Keratinocyte (primary cell): Measurements from ENCODE around the gene NFATC1.

Source experiments
- EZH2 ChIP-seq: IDR thresholded peaks from one replicate; pipeline ENCODE4 v1.6.1; 2012; ENCODE audit warnings: inconsistent platforms, mild to moderate bottlenecking, low read length, moderate library complexity
- TF ChIP-seq, protein P1 (sequence below), 3 experiments: IDR thresholded peaks in 1 of 3; conservative IDR thresholded peaks in 1 of 3; optimal IDR thresholded peaks in 1 of 3; 2 replicates in 2 of 3; 3 replicates in 1 of 3; pipeline versions ENCODE3 to v1.5.1; 2011; ENCODE audit warnings: low read length in 3 of 3, mild to moderate bottlenecking in 3 of 3, moderate library complexity in 2 of 3, control low read depth in 1 of 3, inconsistent platforms in 1 of 3; ENCODE audit not compliant: insufficient read depth in 2 of 3; ENCODE audit errors: extremely low read depth in 1 of 3

GRCh38 chr18:79404567-79404910, 8.8 kb downstream of the NFATC1 start:
- TF ChIP-seq, protein P1, sequence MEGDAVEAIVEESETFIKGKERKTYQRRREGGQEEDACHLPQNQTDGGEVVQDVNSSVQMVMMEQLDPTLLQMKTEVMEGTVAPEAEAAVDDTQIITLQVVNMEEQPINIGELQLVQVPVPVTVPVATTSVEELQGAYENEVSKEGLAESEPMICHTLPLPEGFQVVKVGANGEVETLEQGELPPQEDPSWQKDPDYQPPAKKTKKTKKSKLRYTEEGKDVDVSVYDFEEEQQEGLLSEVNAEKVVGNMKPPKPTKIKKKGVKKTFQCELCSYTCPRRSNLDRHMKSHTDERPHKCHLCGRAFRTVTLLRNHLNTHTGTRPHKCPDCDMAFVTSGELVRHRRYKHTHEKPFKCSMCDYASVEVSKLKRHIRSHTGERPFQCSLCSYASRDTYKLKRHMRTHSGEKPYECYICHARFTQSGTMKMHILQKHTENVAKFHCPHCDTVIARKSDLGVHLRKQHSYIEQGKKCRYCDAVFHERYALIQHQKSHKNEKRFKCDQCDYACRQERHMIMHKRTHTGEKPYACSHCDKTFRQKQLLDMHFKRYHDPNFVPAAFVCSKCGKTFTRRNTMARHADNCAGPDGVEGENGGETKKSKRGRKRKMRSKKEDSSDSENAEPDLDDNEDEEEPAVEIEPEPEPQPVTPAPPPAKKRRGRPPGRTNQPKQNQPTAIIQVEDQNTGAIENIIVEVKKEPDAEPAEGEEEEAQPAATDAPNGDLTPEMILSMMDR (optimal IDR thresholded peaks at IDR 0.05 in 1 of 3, IDR thresholded peaks at IDR 0.05 in 1 of 3, conservative IDR thresholded peaks at IDR 0.05 in 1 of 3; ENCODE audit: extremely low read depth in 1 of 3, insufficient read depth in 2 of 3, low read length in 3 of 3): no peak
- no peak for TF ChIP-seq EZH2
